Panc1 (cell line): ENCODE measurements around the gene MYPN. TPM values are rescaled to one million over a fixed set of nuclear protein-coding genes. Genes with fewer than 3 reads are reported as not detected.

Source experiments
- ATAC-seq: fragments of 200-7000 bp; cut with Tn5 transposase; 2 replicates; pipeline ENCODE4 v1.9.1; 2020; ENCODE audit warnings: mild to moderate bottlenecking, moderate library complexity
- BruUV-seq: library from RNA; stranded (reverse); fragments of 400-500 nt; replicated peaks from 2 replicates; lab custom pipeline; 2021; lab: Mats Ljungman, UMichigan
- CTCF ChIA-PET: fragments of 300-600 bp; sonication (Branson Sonifier 250); formaldehyde crosslinking; loops from one replicate; lab custom pipeline; 2022; ENCODE audit warnings: antibody characterized with exemption; lab: Charles Lee
- POLR2A ChIA-PET: fragments of 300-600 bp; sonication (Branson Sonifier 250); formaldehyde crosslinking; loops from one replicate; lab custom pipeline; 2022; ENCODE audit warnings: antibody characterized with exemption; lab: Charles Lee
- DNase-seq: peaks from one replicate; pipeline ENCODE4 v3.0.0-alpha.2; 2010; ENCODE audit warnings: low read depth, low spot score
- H3K27ac ChIP-seq: 2 replicates; pipeline ENCODE4 v1.5.1; 2011; ENCODE audit warnings: mild to moderate bottlenecking, low read length, inconsistent platforms
- H3K27me3 ChIP-seq: fragments of 200-500 bp; sonication (Bioruptor generic); 2 replicates; pipeline ENCODE4 v1.6.0; 2014; ENCODE audit warnings: low read length, inconsistent platforms; ENCODE audit not compliant: control insufficient read depth, insufficient read depth
- H3K36me3 ChIP-seq: fragments of 200-500 bp; sonication (Bioruptor generic); 2 replicates; pipeline ENCODE4 v1.5.1; 2014; ENCODE audit warnings: inconsistent platforms, mild to moderate bottlenecking, low read length, moderate library complexity; ENCODE audit not compliant: control insufficient read depth, insufficient read depth
- H3K4me1 ChIP-seq: 2 replicates; pipeline ENCODE4 v1.5.1; 2011; ENCODE audit warnings: inconsistent platforms, mild to moderate bottlenecking, low read length, moderate library complexity; ENCODE audit not compliant: control insufficient read depth, insufficient read depth
- H3K4me3 ChIP-seq, 2 experiments: 2 replicates each; pipeline ENCODE4 v1.5.1; 2011 to 2012; ENCODE audit warnings: low read depth in 2 of 2, low read length in 2 of 2, mild to moderate bottlenecking in 2 of 2, inconsistent platforms in 1 of 2, moderate library complexity in 1 of 2
- H3K9me3 ChIP-seq: fragments of 200-500 bp; sonication (Bioruptor generic); 2 replicates; pipeline ENCODE4 v1.5.1; 2014; ENCODE audit warnings: low read depth, mild to moderate bottlenecking, inconsistent platforms, low read length, moderate library complexity; ENCODE audit not compliant: control insufficient read depth, insufficient read depth
- CTCF ChIP-seq: fragments of 450-650 bp; IDR thresholded peaks from 2 replicates; pipeline ENCODE4 v1.5.1; 2017; ENCODE audit warnings: mild to moderate bottlenecking
- POLR2AphosphoS5 ChIP-seq: IDR thresholded peaks from 2 replicates; pipeline ENCODE4 v1.6.1; 2012; ENCODE audit warnings: mild to moderate bottlenecking, low read depth, low read length, moderate library complexity
- REST ChIP-seq, 2 experiments: IDR thresholded peaks; 2 replicates each; pipeline ENCODE4 v1.6.1; 2011 to 2012; ENCODE audit warnings: low read depth in 2 of 2, control low read depth in 1 of 2, low read length in 1 of 2, mild to moderate bottlenecking in 1 of 2, moderate library complexity in 1 of 2; ENCODE audit not compliant: insufficient read depth in 1 of 2
- SIN3A ChIP-seq: IDR thresholded peaks from 2 replicates; pipeline ENCODE4 v1.6.1; 2012; ENCODE audit warnings: low read depth, mild to moderate bottlenecking, low read length, moderate library complexity, borderline replicate concordance; ENCODE audit not compliant: insufficient read depth
- TCF7L2 ChIP-seq: IDR thresholded peaks from 2 replicates; pipeline ENCODE4 v1.6.1; 2011; ENCODE audit warnings: mild to moderate bottlenecking, low read depth, low read length, inconsistent platforms
- in situ Hi-C: cut with HindIII; loops from 2 replicates; pipeline ENCODE4 v1.10.0; 2016; ENCODE audit warnings: low sequenced_read_pairs, low pct_unique_long_range_greater_than_20kb
- intact Hi-C: fragments of 100-400 bp; cut with micrococcal nuclease; formaldehyde crosslinking; loops from one replicate; pipeline ENCODE4 v1.10.0; 2022; ENCODE audit not compliant: unreplicated experiment
- total RNA-seq: library from RNA; stranded (reverse); gene quantifications from one replicate; pipeline ENCODE4 v1.2.1, GENCODE V29; 2021; ENCODE audit not compliant: unreplicated experiment

MYPN gene
- total RNA-seq, 1 experiment from 2014 or later = 39.1 TPM

- ATAC-seq (no peak; the same call in 1 of the 2 replicates), DNase-seq (no peak)
- POLR2A ChIA-PET = no interaction called here
- CTCF ChIA-PET = no interaction called here
- no TSS peak for BruUV-seq
- H3K36me3 ChIP-seq = no peaks in the 10 kb centered on the region
- intact Hi-C loops = no loop called here
- H3K27me3 ChIP-seq = no peaks in the 10 kb centered on the region
- no peak overlapping the region for H3K4me3 ChIP-seq
- H3K9me3 ChIP-seq = no peaks in the 10 kb centered on the region
- in situ Hi-C loops = no loop called here
- TF ChIP-seq CTCF (no peak), POLR2AphosphoS5 (no peak), TCF7L2 (no peak), SIN3A (no peak), REST (IDR thresholded peaks at IDR 0.05; ENCODE audit: insufficient read depth in 1 of 2, low read depth in 2 of 2, low read length in 1 of 2) (no peak)
- H3K4me1 ChIP-seq = no peaks in the 10 kb centered on the region
- no peak overlapping the region for H3K27ac ChIP-seq
These were observed 58.4 kb downstream of the MYPN start for GRCh38 chr10:68167586-68168189.

- ChIA-PET CTCF (no interaction called here), POLR2A (no interaction called here)
- BruUV-seq = no TSS peak
- Histone ChIP-seq H3K9me3 (no peaks in the 10 kb centered on the region), H3K27ac (no peak overlapping the region), H3K4me3 (no peak overlapping the region), H3K4me1 (no peaks in the 10 kb centered on the region), H3K36me3 (no peaks in the 10 kb centered on the region; the same call in 1 of the 2 replicates), H3K27me3 (no peaks in the 10 kb centered on the region)
- TF ChIP-seq POLR2AphosphoS5 (no peak), SIN3A (no peak), REST (IDR thresholded peaks at IDR 0.05; ENCODE audit: insufficient read depth in 1 of 2, low read depth in 2 of 2, low read length in 1 of 2) (no peak), CTCF (no peak), TCF7L2 (no peak)
- in situ Hi-C loops (no loop called here), intact Hi-C loops (no loop called here)
- ATAC-seq (no peak), DNase-seq (no peak)
These were observed 62.3 kb downstream of the MYPN start for GRCh38 chr10:68171539-68172080.
